ENCODE results near the gene TMEM121B. TPM values are rescaled to one million over a fixed set of nuclear protein-coding genes. Genes with fewer than 3 reads are reported as not detected.
A peak's percentile ranks its signal among the peaks of the same experiment; 100 is the strongest.

The TMEM121B gene
- polyA plus RNA-seq, 1 donor (not counting 4 experiments of a cell fraction or from before 2014, with no cell fraction given), result not detected

- H3K9me3 ChIP-seq (ENCODE audit: control insufficient read depth, low read depth, low read length), result no peaks in the 10 kb centered on the region
- H3K27ac ChIP-seq (ENCODE audit: control insufficient read depth, insufficient read depth, low read length), result no peak overlapping the region
- peaks cover 14% of the 10 kb centered on the region for H3K4me1 ChIP-seq (ENCODE audit: control insufficient read depth, extremely low read depth, insufficient read depth, low read length)
- H3K4me2 ChIP-seq (ENCODE audit: control insufficient read depth, extremely low read depth, insufficient read depth, low read depth, low read length), result no peak overlapping the region
- H3K27me3 ChIP-seq (ENCODE audit: control insufficient read depth, extremely low read depth, insufficient read depth, low read length), result no peaks in the 10 kb centered on the region
- H3K36me3 ChIP-seq (ENCODE audit: control insufficient read depth in 2 of 2, extremely low read depth in 1 of 2, insufficient read depth in 2 of 2, low read length in 2 of 2), result no peaks in the 10 kb centered on the region
- no peak overlapping the region for H2AFZ ChIP-seq (ENCODE audit: control insufficient read depth, low read length)
- no peaks in the 10 kb centered on the region for H3K79me2 ChIP-seq (ENCODE audit: control insufficient read depth, insufficient read depth, low read length)
- no peaks in the 10 kb centered on the region for H3K9me1 ChIP-seq (ENCODE audit: control insufficient read depth, extremely low read depth, insufficient read depth, low read length)
- no peak overlapping the region for H3K9ac ChIP-seq (ENCODE audit: control insufficient read depth, extremely low read depth, insufficient read depth, low read length)
- DNase-seq (ENCODE audit: low read depth, low spot score) (no peak), FAIRE-seq (no peak)
- dilution Hi-C loops (cut with MboI; ENCODE audit: extremely low pct_ligation_motif_present, low sequenced_read_pairs), result no loop called here
- TF ChIP-seq EZH2 (IDR thresholded peaks at IDR 0.05; ENCODE audit: low read length) (no peak), CTCF (optimal IDR thresholded peaks at IDR 0.05 in 1 of 3, IDR thresholded peaks at IDR 0.05 in 1 of 3, conservative IDR thresholded peaks at IDR 0.05 in 1 of 3; ENCODE audit: extremely low read depth in 1 of 3, insufficient read depth in 2 of 3, low read length in 3 of 3) (no peak)
- H4K20me1 ChIP-seq (ENCODE audit: control insufficient read depth, extremely low read depth, insufficient read depth, low read length), result no peaks in the 10 kb centered on the region
- H3K4me3 ChIP-seq (ENCODE audit: control insufficient read depth in 2 of 3, extremely low read depth in 1 of 3, insufficient read depth in 2 of 3, low read depth in 1 of 3, low read length in 3 of 3), result no peak overlapping the region
Observed at GRCh38 chr22:17079572-17079971, 41.6 kb downstream of the TMEM121B start.

- Histone ChIP-seq H2AFZ (ENCODE audit: control insufficient read depth, low read length) (no peak overlapping the region), H3K27ac (ENCODE audit: control insufficient read depth, insufficient read depth, low read length) (no peak overlapping the region), H3K27me3 (ENCODE audit: control insufficient read depth, extremely low read depth, insufficient read depth, low read length) (no peaks in the 10 kb centered on the region), H3K9me3 (ENCODE audit: control insufficient read depth, low read depth, low read length) (no peaks in the 10 kb centered on the region), H3K9ac (ENCODE audit: control insufficient read depth, extremely low read depth, insufficient read depth, low read length) (no peak overlapping the region), H3K4me3 (ENCODE audit: control insufficient read depth in 2 of 3, extremely low read depth in 1 of 3, insufficient read depth in 2 of 3, low read depth in 1 of 3, low read length in 3 of 3) (no peak overlapping the region), H4K20me1 (ENCODE audit: control insufficient read depth, extremely low read depth, insufficient read depth, low read length) (no peaks in the 10 kb centered on the region), H3K9me1 (ENCODE audit: control insufficient read depth, extremely low read depth, insufficient read depth, low read length) (no peaks in the 10 kb centered on the region), H3K4me1 (ENCODE audit: control insufficient read depth, extremely low read depth, insufficient read depth, low read length) (peaks cover 14% of the 10 kb centered on the region), H3K36me3 (ENCODE audit: control insufficient read depth in 2 of 2, extremely low read depth in 1 of 2, insufficient read depth in 2 of 2, low read length in 2 of 2) (no peaks in the 10 kb centered on the region), H3K4me2 (ENCODE audit: control insufficient read depth, extremely low read depth, insufficient read depth, low read depth, low read length) (peak overlapping the region; percentile 22), H3K79me2 (ENCODE audit: control insufficient read depth, insufficient read depth, low read length) (no peaks in the 10 kb centered on the region)
- TF ChIP-seq CTCF (optimal IDR thresholded peaks at IDR 0.05 in 1 of 3, IDR thresholded peaks at IDR 0.05 in 1 of 3, conservative IDR thresholded peaks at IDR 0.05 in 1 of 3; ENCODE audit: extremely low read depth in 1 of 3, insufficient read depth in 2 of 3, low read length in 3 of 3) (no peak), EZH2 (IDR thresholded peaks at IDR 0.05; ENCODE audit: low read length) (no peak)
- dilution Hi-C loops (cut with MboI; ENCODE audit: extremely low pct_ligation_motif_present, low sequenced_read_pairs), result no loop called here
- FAIRE-seq, result peak; percentile 39
- no peak for DNase-seq (ENCODE audit: low read depth, low spot score)
Observed at GRCh38 chr22:17077255-17077654, 43.9 kb downstream of the TMEM121B start.

Measured in keratinocyte (primary cell).